ENCODE measurements around the gene SLC25A38.

DNA sequence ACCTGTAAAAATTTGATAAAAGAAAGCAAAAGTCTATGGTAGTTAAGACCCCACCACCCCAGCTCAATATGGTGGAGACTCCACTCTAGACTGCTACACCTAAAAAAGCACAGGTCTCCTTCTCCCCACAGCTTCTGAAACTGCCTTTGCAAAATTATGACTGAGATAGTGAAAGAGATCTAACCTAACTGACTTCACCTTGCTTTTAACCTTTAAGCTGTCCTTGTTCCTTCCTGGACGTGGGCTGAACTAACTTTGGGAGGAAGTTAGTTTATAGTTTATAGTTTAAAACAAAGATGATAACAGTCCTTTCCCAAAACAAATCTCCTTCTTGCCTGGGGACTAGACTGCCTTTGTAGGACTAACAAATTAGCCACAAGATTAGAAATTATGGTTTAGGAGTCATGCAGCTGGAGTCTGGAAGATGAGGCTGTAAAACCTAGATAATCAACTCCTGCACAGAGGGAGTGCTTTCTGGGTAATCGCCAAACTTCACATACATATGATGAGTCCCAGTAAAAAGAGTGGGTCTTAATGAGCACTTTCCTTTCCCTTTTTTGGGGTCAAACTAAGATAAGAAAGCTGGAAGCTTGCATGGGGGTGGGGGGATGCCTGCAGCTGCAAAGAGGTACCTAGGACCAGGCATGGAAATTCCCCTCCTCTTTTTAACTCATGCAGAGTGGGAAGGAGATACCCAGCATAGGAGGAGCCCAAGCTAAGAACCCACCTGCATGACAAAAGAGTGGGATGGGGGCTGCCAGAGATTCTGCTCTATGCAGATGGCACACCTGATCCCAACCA is 36.2 kb upstream of the SLC25A38 start:
- TF ChIP-seq, protein P1, sequence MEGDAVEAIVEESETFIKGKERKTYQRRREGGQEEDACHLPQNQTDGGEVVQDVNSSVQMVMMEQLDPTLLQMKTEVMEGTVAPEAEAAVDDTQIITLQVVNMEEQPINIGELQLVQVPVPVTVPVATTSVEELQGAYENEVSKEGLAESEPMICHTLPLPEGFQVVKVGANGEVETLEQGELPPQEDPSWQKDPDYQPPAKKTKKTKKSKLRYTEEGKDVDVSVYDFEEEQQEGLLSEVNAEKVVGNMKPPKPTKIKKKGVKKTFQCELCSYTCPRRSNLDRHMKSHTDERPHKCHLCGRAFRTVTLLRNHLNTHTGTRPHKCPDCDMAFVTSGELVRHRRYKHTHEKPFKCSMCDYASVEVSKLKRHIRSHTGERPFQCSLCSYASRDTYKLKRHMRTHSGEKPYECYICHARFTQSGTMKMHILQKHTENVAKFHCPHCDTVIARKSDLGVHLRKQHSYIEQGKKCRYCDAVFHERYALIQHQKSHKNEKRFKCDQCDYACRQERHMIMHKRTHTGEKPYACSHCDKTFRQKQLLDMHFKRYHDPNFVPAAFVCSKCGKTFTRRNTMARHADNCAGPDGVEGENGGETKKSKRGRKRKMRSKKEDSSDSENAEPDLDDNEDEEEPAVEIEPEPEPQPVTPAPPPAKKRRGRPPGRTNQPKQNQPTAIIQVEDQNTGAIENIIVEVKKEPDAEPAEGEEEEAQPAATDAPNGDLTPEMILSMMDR (optimal IDR thresholded peaks at IDR 0.05 in 1 of 3, IDR thresholded peaks at IDR 0.05 in 1 of 3, conservative IDR thresholded peaks at IDR 0.05 in 1 of 3; ENCODE audit: extremely low read depth in 1 of 3, insufficient read depth in 2 of 3, low read length in 3 of 3), result no peak
- no peak for TF ChIP-seq EZH2 (IDR thresholded peaks at IDR 0.05; ENCODE audit: low read length)
